ENCODE data around the gene FBXL16.

FBXL16 gene

DNA sequence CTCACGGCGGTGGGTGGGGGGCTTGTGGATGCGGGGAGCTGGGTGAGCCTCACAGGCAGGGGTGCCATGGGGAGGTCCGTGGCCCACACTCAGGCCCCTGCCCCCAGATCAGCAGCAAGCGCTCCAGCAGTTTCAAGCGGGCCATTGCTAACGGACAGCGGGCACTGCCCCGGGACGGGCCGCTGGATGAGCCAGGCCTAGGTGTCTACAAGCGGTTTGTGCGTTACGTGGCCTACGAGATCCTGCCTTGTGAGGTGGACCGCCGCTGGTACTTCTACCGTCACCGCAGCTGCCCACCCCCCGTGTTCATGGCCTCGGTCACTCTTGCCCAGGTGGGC, 29.1 kb downstream of the FBXL16 start:
- no peaks in the 10 kb centered on the region for H3K9me3 ChIP-seq (ENCODE audit: low read length)
- no peak overlapping the region for H3K27ac ChIP-seq (ENCODE audit: low read depth, low read length, poor library complexity, severe bottlenecking)
- H2AFZ ChIP-seq (ENCODE audit: low read length): no peak overlapping the region
- peaks cover 23% of the 10 kb centered on the region for H3K4me1 ChIP-seq (ENCODE audit: insufficient read depth, low read length, severe bottlenecking)
- no peak overlapping the region for H3K4me2 ChIP-seq (ENCODE audit: low read length)
- H3K9ac ChIP-seq (ENCODE audit: low read length): no peak overlapping the region
- 0 out of 2 replicates have a peak, but pooled peaks cover 7% of the 10 kb centered on the region for H3K79me2 ChIP-seq (ENCODE audit: insufficient read depth, low read length)
- H4K20me1 ChIP-seq (ENCODE audit: insufficient read depth, low read length): no peaks in the 10 kb centered on the region
- TF ChIP-seq, protein P1, sequence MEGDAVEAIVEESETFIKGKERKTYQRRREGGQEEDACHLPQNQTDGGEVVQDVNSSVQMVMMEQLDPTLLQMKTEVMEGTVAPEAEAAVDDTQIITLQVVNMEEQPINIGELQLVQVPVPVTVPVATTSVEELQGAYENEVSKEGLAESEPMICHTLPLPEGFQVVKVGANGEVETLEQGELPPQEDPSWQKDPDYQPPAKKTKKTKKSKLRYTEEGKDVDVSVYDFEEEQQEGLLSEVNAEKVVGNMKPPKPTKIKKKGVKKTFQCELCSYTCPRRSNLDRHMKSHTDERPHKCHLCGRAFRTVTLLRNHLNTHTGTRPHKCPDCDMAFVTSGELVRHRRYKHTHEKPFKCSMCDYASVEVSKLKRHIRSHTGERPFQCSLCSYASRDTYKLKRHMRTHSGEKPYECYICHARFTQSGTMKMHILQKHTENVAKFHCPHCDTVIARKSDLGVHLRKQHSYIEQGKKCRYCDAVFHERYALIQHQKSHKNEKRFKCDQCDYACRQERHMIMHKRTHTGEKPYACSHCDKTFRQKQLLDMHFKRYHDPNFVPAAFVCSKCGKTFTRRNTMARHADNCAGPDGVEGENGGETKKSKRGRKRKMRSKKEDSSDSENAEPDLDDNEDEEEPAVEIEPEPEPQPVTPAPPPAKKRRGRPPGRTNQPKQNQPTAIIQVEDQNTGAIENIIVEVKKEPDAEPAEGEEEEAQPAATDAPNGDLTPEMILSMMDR (IDR thresholded peaks at IDR 0.05; ENCODE audit: low read length): no peak
- TF ChIP-seq EZH2 (IDR thresholded peaks at IDR 0.05; ENCODE audit: borderline replicate concordance, low read length): no peak
- no peaks in the 10 kb centered on the region for H3K27me3 ChIP-seq (ENCODE audit: insufficient read depth, low read length)
- H3K36me3 ChIP-seq (ENCODE audit: insufficient read depth, low read length): peaks cover 37% of the 10 kb centered on the region
- H3K4me3 ChIP-seq (ENCODE audit: low read depth, low read length, poor library complexity, severe bottlenecking): no peak overlapping the region
- H3K9me2 ChIP-seq (ENCODE audit: low read depth, low read length): no peaks in the 10 kb centered on the region
- H3F3A ChIP-seq (ENCODE audit: insufficient read depth, low read length): no peaks in the 10 kb centered on the region

DNA sequence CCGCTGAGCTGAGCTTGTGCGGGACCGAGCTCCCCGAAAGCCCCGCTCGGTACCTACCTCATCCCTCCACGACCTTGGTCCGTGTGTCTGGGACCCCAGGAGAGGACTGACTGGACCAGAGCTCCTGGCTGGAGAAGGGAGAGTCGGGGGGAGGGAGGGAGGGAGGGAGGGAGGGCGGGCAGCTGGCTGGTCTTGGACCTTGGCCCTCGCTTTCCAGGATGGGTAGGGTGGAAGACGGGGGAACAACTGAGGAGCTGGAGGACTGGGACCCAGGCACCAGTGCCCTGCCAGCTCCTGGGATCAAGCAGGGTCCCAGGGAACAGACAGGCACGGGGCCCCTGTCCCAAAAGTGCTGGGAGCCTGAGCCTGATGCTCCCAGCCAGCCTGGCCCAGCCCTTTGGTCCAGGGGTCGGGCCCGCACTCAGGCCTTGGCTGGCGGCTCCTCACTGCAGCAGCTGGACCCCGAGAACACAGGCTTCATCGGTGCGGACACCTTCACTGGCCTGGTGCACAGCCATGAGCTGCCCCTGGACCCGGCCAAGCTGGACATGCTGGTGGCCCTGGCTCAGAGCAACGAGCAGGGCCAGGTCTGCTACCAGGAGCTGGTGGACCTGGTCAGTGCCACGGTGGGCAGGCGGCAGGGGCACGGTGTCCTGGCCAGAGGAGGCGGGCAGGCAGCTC, 29.6 kb downstream of the FBXL16 start:
- no peak overlapping the region for H3K4me2 ChIP-seq (ENCODE audit: low read length)
- H3K9me3 ChIP-seq (ENCODE audit: low read length): no peaks in the 10 kb centered on the region
- H3K79me2 ChIP-seq (ENCODE audit: insufficient read depth, low read length): 0 out of 2 replicates have a peak, but pooled peaks cover 4% of the 10 kb centered on the region
- H3K4me3 ChIP-seq (ENCODE audit: low read depth, low read length, poor library complexity, severe bottlenecking): no peak overlapping the region
- H4K20me1 ChIP-seq (ENCODE audit: insufficient read depth, low read length): no peaks in the 10 kb centered on the region
- H2AFZ ChIP-seq (ENCODE audit: low read length): no peak overlapping the region
- no peak overlapping the region for H3K27ac ChIP-seq (ENCODE audit: low read depth, low read length, poor library complexity, severe bottlenecking)
- H3K4me1 ChIP-seq (ENCODE audit: insufficient read depth, low read length, severe bottlenecking): peaks cover 18% of the 10 kb centered on the region
- no peak overlapping the region for H3K9ac ChIP-seq (ENCODE audit: low read length)
- no peaks in the 10 kb centered on the region for H3K9me2 ChIP-seq (ENCODE audit: low read depth, low read length)
- H3K27me3 ChIP-seq (ENCODE audit: insufficient read depth, low read length): no peaks in the 10 kb centered on the region
- H3K36me3 ChIP-seq (ENCODE audit: insufficient read depth, low read length): peaks cover 37% of the 10 kb centered on the region
- no peaks in the 10 kb centered on the region for H3F3A ChIP-seq (ENCODE audit: insufficient read depth, low read length)
- TF ChIP-seq, protein P1 (IDR thresholded peaks at IDR 0.05; ENCODE audit: low read length): no peak

DNA sequence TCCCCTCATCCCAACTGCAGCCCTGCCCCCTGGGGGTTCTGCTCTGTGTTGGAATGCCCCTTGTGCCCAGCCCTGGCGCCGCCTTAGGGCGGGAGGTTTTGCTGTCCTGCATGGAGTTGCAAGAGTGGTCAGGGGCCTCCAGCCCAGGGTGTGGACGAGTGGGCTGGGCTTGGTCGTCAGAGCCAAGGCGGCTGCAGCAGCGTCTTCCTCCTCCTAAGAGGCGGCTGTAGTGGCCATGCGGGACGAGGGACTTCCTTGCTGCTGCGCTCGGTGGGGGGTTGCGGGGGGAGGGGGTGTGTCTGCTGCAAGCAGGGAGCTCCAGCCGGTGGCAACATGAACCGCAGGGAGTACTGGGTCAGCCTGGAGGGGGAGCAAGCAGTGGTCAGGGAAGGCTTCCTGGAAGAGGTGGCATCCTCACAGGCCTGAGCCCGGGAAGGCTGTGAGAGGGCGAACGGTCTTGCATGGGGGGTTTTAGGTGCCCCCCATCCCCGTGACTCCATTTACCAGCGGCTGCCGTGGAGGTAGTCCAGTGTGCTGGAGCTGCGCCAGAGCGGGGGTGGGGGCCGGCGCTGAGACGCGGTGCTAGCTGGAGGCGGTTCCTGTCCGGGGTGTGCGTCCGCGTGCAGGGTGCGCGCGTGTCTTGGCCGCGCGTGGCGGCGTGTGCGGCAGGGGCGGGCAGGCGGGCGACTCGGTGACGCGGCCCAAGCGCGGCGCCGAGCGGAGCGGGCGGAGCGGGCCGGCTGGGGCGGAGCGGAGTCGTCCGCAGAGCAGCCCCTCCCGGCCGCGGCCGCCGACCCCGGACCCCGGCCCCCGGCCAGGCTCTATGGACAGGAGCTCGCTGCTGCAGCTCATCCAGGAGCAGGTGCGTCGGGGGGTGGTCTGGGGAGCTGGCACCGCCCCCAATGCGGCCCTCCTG, 30.4 kb downstream of the FBXL16 start, which contains the start of gene RHBDL1:
Gene RHBDL1, plus strand, starts transcription at position 704 of the 916 bp plus-strand sequence. Its CDS starts 120 bp downstream, at position 824.
- H3K9ac ChIP-seq (ENCODE audit: low read length): no peak within 1 kb of the TSS

More for the DNA sequence above, 30.4 kb downstream of the FBXL16 start, which contains the start of gene RHBDL1:
- Histone ChIP-seq H4K20me1 (ENCODE audit: insufficient read depth, low read length) (no peaks in the 10 kb centered on the region), H3K4me2 (ENCODE audit: low read length) (no peak within 1 kb of the TSS), H3K27me3 (ENCODE audit: insufficient read depth, low read length) (no peaks in the 10 kb centered on the region), H3F3A (ENCODE audit: insufficient read depth, low read length) (no peaks in the 10 kb centered on the region), H3K9me2 (ENCODE audit: low read depth, low read length) (no peaks in the 10 kb centered on the region), H3K4me3 (ENCODE audit: low read depth, low read length, poor library complexity, severe bottlenecking) (no peak within 1 kb of the TSS), H3K9me3 (ENCODE audit: low read length) (no peaks in the 10 kb centered on the region), H3K36me3 (ENCODE audit: insufficient read depth, low read length) (peaks cover 45% of the 10 kb centered on the region), H2AFZ (ENCODE audit: low read length) (no peak within 1 kb of the TSS), H3K4me1 (ENCODE audit: insufficient read depth, low read length, severe bottlenecking) (peaks cover 15% of the 10 kb centered on the region), H3K27ac (ENCODE audit: low read depth, low read length, poor library complexity, severe bottlenecking) (no peak within 1 kb of the TSS), H3K79me2 (ENCODE audit: insufficient read depth, low read length) (no peaks in the 10 kb centered on the region)
- TF ChIP-seq, protein P1 (IDR thresholded peaks at IDR 0.05; ENCODE audit: low read length): no peak
- TF ChIP-seq EZH2 (IDR thresholded peaks at IDR 0.05; ENCODE audit: borderline replicate concordance, low read length): no peak

Data from OCI-LY1 (cell line).